Measurements from ENCODE around the gene CDK16.

- TF ChIP-seq EZH2 (IDR thresholded peaks at IDR 0.05; ENCODE audit: borderline replicate concordance, insufficient read depth, low read length, poor library complexity, severe bottlenecking) (no peak), EP300 (conservative IDR thresholded peaks at IDR 0.05; ENCODE audit: poor library complexity, severe bottlenecking) (no peak), TAF1 (IDR thresholded peaks at IDR 0.05; ENCODE audit: low read depth) (no peak), POLR2AphosphoS5 (IDR thresholded peaks at IDR 0.05) (no peak)
- TF ChIP-seq, protein P1, sequence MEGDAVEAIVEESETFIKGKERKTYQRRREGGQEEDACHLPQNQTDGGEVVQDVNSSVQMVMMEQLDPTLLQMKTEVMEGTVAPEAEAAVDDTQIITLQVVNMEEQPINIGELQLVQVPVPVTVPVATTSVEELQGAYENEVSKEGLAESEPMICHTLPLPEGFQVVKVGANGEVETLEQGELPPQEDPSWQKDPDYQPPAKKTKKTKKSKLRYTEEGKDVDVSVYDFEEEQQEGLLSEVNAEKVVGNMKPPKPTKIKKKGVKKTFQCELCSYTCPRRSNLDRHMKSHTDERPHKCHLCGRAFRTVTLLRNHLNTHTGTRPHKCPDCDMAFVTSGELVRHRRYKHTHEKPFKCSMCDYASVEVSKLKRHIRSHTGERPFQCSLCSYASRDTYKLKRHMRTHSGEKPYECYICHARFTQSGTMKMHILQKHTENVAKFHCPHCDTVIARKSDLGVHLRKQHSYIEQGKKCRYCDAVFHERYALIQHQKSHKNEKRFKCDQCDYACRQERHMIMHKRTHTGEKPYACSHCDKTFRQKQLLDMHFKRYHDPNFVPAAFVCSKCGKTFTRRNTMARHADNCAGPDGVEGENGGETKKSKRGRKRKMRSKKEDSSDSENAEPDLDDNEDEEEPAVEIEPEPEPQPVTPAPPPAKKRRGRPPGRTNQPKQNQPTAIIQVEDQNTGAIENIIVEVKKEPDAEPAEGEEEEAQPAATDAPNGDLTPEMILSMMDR (IDR thresholded peaks at IDR 0.05; ENCODE audit: poor library complexity, severe bottlenecking), result no peak
- TF ChIP-seq, protein P2, sequence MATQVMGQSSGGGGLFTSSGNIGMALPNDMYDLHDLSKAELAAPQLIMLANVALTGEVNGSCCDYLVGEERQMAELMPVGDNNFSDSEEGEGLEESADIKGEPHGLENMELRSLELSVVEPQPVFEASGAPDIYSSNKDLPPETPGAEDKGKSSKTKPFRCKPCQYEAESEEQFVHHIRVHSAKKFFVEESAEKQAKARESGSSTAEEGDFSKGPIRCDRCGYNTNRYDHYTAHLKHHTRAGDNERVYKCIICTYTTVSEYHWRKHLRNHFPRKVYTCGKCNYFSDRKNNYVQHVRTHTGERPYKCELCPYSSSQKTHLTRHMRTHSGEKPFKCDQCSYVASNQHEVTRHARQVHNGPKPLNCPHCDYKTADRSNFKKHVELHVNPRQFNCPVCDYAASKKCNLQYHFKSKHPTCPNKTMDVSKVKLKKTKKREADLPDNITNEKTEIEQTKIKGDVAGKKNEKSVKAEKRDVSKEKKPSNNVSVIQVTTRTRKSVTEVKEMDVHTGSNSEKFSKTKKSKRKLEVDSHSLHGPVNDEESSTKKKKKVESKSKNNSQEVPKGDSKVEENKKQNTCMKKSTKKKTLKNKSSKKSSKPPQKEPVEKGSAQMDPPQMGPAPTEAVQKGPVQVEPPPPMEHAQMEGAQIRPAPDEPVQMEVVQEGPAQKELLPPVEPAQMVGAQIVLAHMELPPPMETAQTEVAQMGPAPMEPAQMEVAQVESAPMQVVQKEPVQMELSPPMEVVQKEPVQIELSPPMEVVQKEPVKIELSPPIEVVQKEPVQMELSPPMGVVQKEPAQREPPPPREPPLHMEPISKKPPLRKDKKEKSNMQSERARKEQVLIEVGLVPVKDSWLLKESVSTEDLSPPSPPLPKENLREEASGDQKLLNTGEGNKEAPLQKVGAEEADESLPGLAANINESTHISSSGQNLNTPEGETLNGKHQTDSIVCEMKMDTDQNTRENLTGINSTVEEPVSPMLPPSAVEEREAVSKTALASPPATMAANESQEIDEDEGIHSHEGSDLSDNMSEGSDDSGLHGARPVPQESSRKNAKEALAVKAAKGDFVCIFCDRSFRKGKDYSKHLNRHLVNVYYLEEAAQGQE (IDR thresholded peaks at IDR 0.05; ENCODE audit: borderline replicate concordance), result no peak
These were observed 42.3 kb upstream of the CDK16 start for GRCh38 chrX:47176101-47176740.

Measured in neural cell (in vitro differentiated cells).